Duodenal mucosa (tissue), 2 donors: ENCODE results near the gene LDB3.

ENCODE experiments used
- H3K27ac ChIP-seq: one replicate; pipeline ENCODE4 v1.7.0; 2013; ENCODE audit warnings: low read depth, low read length
- H3K27me3 ChIP-seq, 2 donors: one replicate each; pipeline ENCODE4 v1.7.0; 2013; ENCODE audit warnings: low read length in 2 of 2, control low read depth in 1 of 2; ENCODE audit not compliant: insufficient read depth in 2 of 2, control insufficient read depth in 1 of 2
- H3K36me3 ChIP-seq, 2 donors: one replicate each; pipeline ENCODE4 v1.7.0; 2013; ENCODE audit warnings: low read length in 2 of 2, control low read depth in 1 of 2; ENCODE audit not compliant: insufficient read depth in 2 of 2, control insufficient read depth in 1 of 2
- H3K4me1 ChIP-seq, 2 donors: one replicate each; pipeline ENCODE4 v1.7.0; 2013; ENCODE audit warnings: low read length in 2 of 2, control low read depth in 1 of 2; ENCODE audit not compliant: insufficient read depth in 2 of 2, control insufficient read depth in 1 of 2
- H3K4me3 ChIP-seq, 2 donors: one replicate each; pipeline ENCODE4 v1.7.0; 2013; ENCODE audit warnings: low read length in 2 of 2, low read depth in 1 of 2
- H3K9ac ChIP-seq, 2 donors: one replicate each; pipeline ENCODE4 v1.7.0; 2013; ENCODE audit warnings: low read length in 2 of 2, low read depth in 1 of 2
- H3K9me3 ChIP-seq, 2 donors: one replicate each; pipeline ENCODE4 v1.7.0; 2013; ENCODE audit warnings: low read length in 2 of 2, control low read depth in 1 of 2; ENCODE audit not compliant: control insufficient read depth in 1 of 2

Gene LDB3

GRCh38 chr10:86673216-86673826, 5.0 kb downstream of the LDB3 start:
- no peak overlapping the region for H3K9ac ChIP-seq
- H3K4me1 ChIP-seq, result peaks cover 8% of the 10 kb centered on the region in 2 donors
- no peak overlapping the region for H3K4me3 ChIP-seq
- no peaks in the 10 kb centered on the region for H3K9me3 ChIP-seq
- H3K36me3 ChIP-seq, result no peaks in the 10 kb centered on the region
- H3K27me3 ChIP-seq, result no peaks in the 10 kb centered on the region
- no peak overlapping the region for H3K27ac ChIP-seq

GRCh38 chr10:86673827-86674581, 5.7 kb downstream of the LDB3 start:
- Histone ChIP-seq H3K27ac (no peak overlapping the region), H3K4me3 (no peak overlapping the region), H3K36me3 (no peaks in the 10 kb centered on the region), H3K9me3 (no peaks in the 10 kb centered on the region), H3K4me1 (peaks cover 8% of the 10 kb centered on the region in 2 donors), H3K9ac (no peak overlapping the region), H3K27me3 (no peaks in the 10 kb centered on the region)

GRCh38 chr10:86674912-86675311, 6.6 kb downstream of the LDB3 start:
- H3K27me3 ChIP-seq, result no peaks in the 10 kb centered on the region
- H3K36me3 ChIP-seq, result no peaks in the 10 kb centered on the region
- H3K9ac ChIP-seq, result no peak overlapping the region
- H3K4me3 ChIP-seq, result no peak overlapping the region
- H3K9me3 ChIP-seq, result no peaks in the 10 kb centered on the region
- no peak overlapping the region for H3K27ac ChIP-seq
- H3K4me1 ChIP-seq, result peaks cover 8% of the 10 kb centered on the region in 2 donors

- H3K9me3 ChIP-seq, result no peaks in the 10 kb centered on the region
- no peaks in the 10 kb centered on the region for H3K4me1 ChIP-seq
- H3K9ac ChIP-seq, result no peak overlapping the region
- no peaks in the 10 kb centered on the region for H3K27me3 ChIP-seq
- H3K27ac ChIP-seq, result no peak overlapping the region
- no peak overlapping the region for H3K4me3 ChIP-seq
- H3K36me3 ChIP-seq, result no peaks in the 10 kb centered on the region
These were observed 9.1 kb downstream of the LDB3 start for GRCh38 chr10:86677374-86677773.

GRCh38 chr10:86678999-86679792, 10.9 kb downstream of the LDB3 start:
- Histone ChIP-seq H3K4me3 (no peak overlapping the region), H3K36me3 (no peaks in the 10 kb centered on the region), H3K27ac (no peak overlapping the region), H3K4me1 (no peaks in the 10 kb centered on the region), H3K9me3 (no peaks in the 10 kb centered on the region), H3K9ac (no peak overlapping the region), H3K27me3 (no peaks in the 10 kb centered on the region)

GRCh38 chr10:86681047-86681446, 12.7 kb downstream of the LDB3 start:
- Histone ChIP-seq H3K27me3 (no peaks in the 10 kb centered on the region), H3K27ac (no peak overlapping the region), H3K4me3 (no peak overlapping the region), H3K36me3 (no peaks in the 10 kb centered on the region), H3K4me1 (no peaks in the 10 kb centered on the region), H3K9ac (no peak overlapping the region), H3K9me3 (no peaks in the 10 kb centered on the region)

GRCh38 chr10:86681722-86682386, 13.5 kb downstream of the LDB3 start:
- no peak overlapping the region for H3K4me3 ChIP-seq
- no peaks in the 10 kb centered on the region for H3K4me1 ChIP-seq
- H3K27me3 ChIP-seq, result peaks cover 0 to under 1% of the 10 kb centered on the region in 2 donors
- no peaks in the 10 kb centered on the region for H3K36me3 ChIP-seq
- no peak overlapping the region for H3K27ac ChIP-seq
- no peak overlapping the region for H3K9ac ChIP-seq
- no peaks in the 10 kb centered on the region for H3K9me3 ChIP-seq

- no peaks in the 10 kb centered on the region for H3K4me1 ChIP-seq
- H3K27ac ChIP-seq, result no peak overlapping the region
- H3K27me3 ChIP-seq, result peaks cover 0 to 6% of the 10 kb centered on the region in 2 donors
- no peak overlapping the region for H3K4me3 ChIP-seq
- H3K9ac ChIP-seq, result no peak overlapping the region
- no peaks in the 10 kb centered on the region for H3K9me3 ChIP-seq
- no peaks in the 10 kb centered on the region for H3K36me3 ChIP-seq
These were observed 14.4 kb downstream of the LDB3 start for GRCh38 chr10:86682675-86683074.

GRCh38 chr10:86684331-86685097, 16.2 kb downstream of the LDB3 start:
- Histone ChIP-seq H3K27me3 (peaks cover 5 to 6% of the 10 kb centered on the region in 2 donors), H3K27ac (peak overlapping the region; percentile 20), H3K36me3 (no peaks in the 10 kb centered on the region), H3K4me1 (peaks cover 0 to 5% of the 10 kb centered on the region in 2 donors), H3K9me3 (no peaks in the 10 kb centered on the region), H3K4me3 (no peak overlapping the region), H3K9ac (no peak overlapping the region)
